IMR-90 (cell line): ENCODE data around the gene SHISA3. TPM values are rescaled to one million over a fixed set of nuclear protein-coding genes. Genes with fewer than 3 reads are reported as not detected.

Source experiments
- ATAC-seq: fragments of 200-7000 bp; cut with Tn5 transposase; 2 replicates; pipeline ENCODE4 v1.9.1; 2020; ENCODE audit warnings: low read depth, mild to moderate bottlenecking, moderate library complexity
- BruUV-seq: library from RNA; stranded (reverse); fragments of 400-500 nt; replicated peaks from 2 replicates; lab custom pipeline; 2021; lab: Mats Ljungman, UMichigan
- CTCF ChIA-PET: fragments of 300-600 bp; formaldehyde crosslinking; extraction: SDS; loops from one replicate; lab custom pipeline; 2021; ENCODE audit warnings: antibody characterized with exemption; lab: Yijun Ruan, JAX
- POLR2A ChIA-PET: fragments of 300-600 bp; sonication (Branson Sonifier 250); formaldehyde crosslinking; loops from one replicate; lab custom pipeline; 2022; ENCODE audit warnings: antibody characterized with exemption; ENCODE audit not compliant: unreplicated experiment; lab: Charles Lee
- DNase-seq: peaks from one replicate; pipeline ENCODE4 v3.0.0; 2013
- H2AFZ ChIP-seq: replicated peaks from 2 replicates; pipeline ENCODE3; 2013; ENCODE audit warnings: low read length, mild to moderate bottlenecking; ENCODE audit not compliant: poor library complexity
- H2AK5ac ChIP-seq: 2 replicates; pipeline ENCODE4 v1.6.1; 2013; ENCODE audit warnings: low read depth, low read length, inconsistent platforms
- H2AK9ac ChIP-seq: replicated peaks from 2 replicates; pipeline ENCODE3; 2013; ENCODE audit warnings: mild to moderate bottlenecking, low read depth, low read length, moderate library complexity; ENCODE audit not compliant: poor library complexity
- H2BK120ac ChIP-seq: 2 replicates; pipeline ENCODE4 v1.6.1; 2013; ENCODE audit warnings: low read depth, low read length, inconsistent platforms
- H2BK15ac ChIP-seq: 3 replicates; pipeline ENCODE4 v1.6.1; 2013; ENCODE audit warnings: low read depth, low read length, inconsistent platforms
- H2BK20ac ChIP-seq: 2 replicates; pipeline ENCODE4 v1.6.1; 2013; ENCODE audit warnings: low read depth, mild to moderate bottlenecking, inconsistent platforms, low read length, moderate library complexity
- H2BK5ac ChIP-seq: 2 replicates; pipeline ENCODE4 v1.6.1; 2013; ENCODE audit warnings: mild to moderate bottlenecking, low read depth, low read length, inconsistent platforms; ENCODE audit not compliant: poor library complexity, severe bottlenecking
- H3K14ac ChIP-seq: replicated peaks from 2 replicates; pipeline ENCODE4 v1.6.1; 2013; ENCODE audit warnings: low read depth, low read length, inconsistent platforms
- H3K18ac ChIP-seq: 2 replicates; pipeline ENCODE4 v1.6.1; 2013; ENCODE audit warnings: low read depth, low read length, control low read depth
- H3K23ac ChIP-seq: 2 replicates; pipeline ENCODE4 v1.6.1; 2013; ENCODE audit warnings: low read depth, low read length, inconsistent platforms
- H3K27ac ChIP-seq: 2 replicates; pipeline ENCODE4 v1.5.1; 2013; ENCODE audit warnings: mild to moderate bottlenecking, control low read depth, low read length; ENCODE audit not compliant: insufficient read depth
- H3K27me3 ChIP-seq: 2 replicates; pipeline ENCODE4 v1.6.1; 2013; ENCODE audit warnings: low read length; ENCODE audit not compliant: control insufficient read depth, insufficient read depth
- H3K36me3 ChIP-seq: 2 replicates; pipeline ENCODE4 v1.6.1; 2013; ENCODE audit warnings: low read length, mixed read lengths; ENCODE audit not compliant: control insufficient read depth, insufficient read depth
- H3K4ac ChIP-seq: 2 replicates; pipeline ENCODE4 v1.6.1; 2013; ENCODE audit warnings: low read depth, low read length, inconsistent platforms
- H3K4me1 ChIP-seq: 2 replicates; pipeline ENCODE4 v1.6.1; 2013; ENCODE audit warnings: low read length, mixed read lengths; ENCODE audit not compliant: control insufficient read depth, insufficient read depth
- H3K4me2 ChIP-seq: 2 replicates; pipeline ENCODE4 v1.6.1; 2013; ENCODE audit warnings: low read depth, mild to moderate bottlenecking, control low read depth, low read length, moderate library complexity
- H3K4me3 ChIP-seq: 2 replicates; pipeline ENCODE4 v1.5.1; 2013; ENCODE audit warnings: low read depth, mild to moderate bottlenecking, control low read depth, low read length, moderate library complexity; ENCODE audit not compliant: insufficient read depth
- H3K56ac ChIP-seq: 2 replicates; pipeline ENCODE4 v1.6.1; 2013; ENCODE audit warnings: low read length, inconsistent platforms; ENCODE audit not compliant: insufficient read depth; ENCODE audit errors: extremely low read depth
- H3K79me1 ChIP-seq, 2 experiments: 2 replicates each; pipeline ENCODE4 v1.6.1; 2013; ENCODE audit warnings: low read length in 2 of 2, inconsistent platforms in 1 of 2, low read depth in 1 of 2
- H3K9ac ChIP-seq: 2 replicates; pipeline ENCODE4 v1.6.1; 2013; ENCODE audit warnings: low read depth, low read length, control low read depth
- H3K9me1 ChIP-seq: 2 replicates; pipeline ENCODE4 v1.6.1; 2013; ENCODE audit warnings: low read length, inconsistent platforms; ENCODE audit not compliant: insufficient read depth
- H3K9me3 ChIP-seq: 2 replicates; pipeline ENCODE4 v1.6.1; 2013; ENCODE audit warnings: low read length; ENCODE audit not compliant: control insufficient read depth, insufficient read depth
- H4K20me1 ChIP-seq: 2 replicates; pipeline ENCODE4 v1.6.1; 2013; ENCODE audit warnings: low read length, inconsistent platforms; ENCODE audit not compliant: insufficient read depth
- H4K5ac ChIP-seq: 2 replicates; pipeline ENCODE4 v1.6.1; 2013; ENCODE audit warnings: mild to moderate bottlenecking, low read depth, low read length, control low read depth
- H4K8ac ChIP-seq, 2 experiments: 2 replicates each; pipeline ENCODE4 v1.6.1; 2013; ENCODE audit warnings: low read depth in 2 of 2, low read length in 2 of 2, control low read depth in 1 of 2, inconsistent platforms in 1 of 2
- H4K91ac ChIP-seq: 2 replicates; pipeline ENCODE4 v1.6.1; 2013; ENCODE audit warnings: low read depth, low read length, inconsistent platforms; ENCODE audit not compliant: insufficient read depth
- CEBPB ChIP-seq: IDR thresholded peaks from 2 replicates; pipeline ENCODE4 v1.6.1; 2012; ENCODE audit warnings: low read depth, low read length, improper control_type of control experiment
- FOS ChIP-seq: fragments of 150-350 bp; IDR thresholded peaks from 2 replicates; pipeline ENCODE4 v1.6.1; 2016; ENCODE audit warnings: low read depth, low read length
- SMC3 ChIP-seq: fragments of 150-350 bp; IDR thresholded peaks from 2 replicates; pipeline ENCODE4 v1.6.1; 2016; ENCODE audit warnings: low read depth, mild to moderate bottlenecking, antibody characterized with exemption, low read length, moderate library complexity
- WGBS, 2 experiments: methylation state at CpG; one replicate each; pipeline versions ENCODE4 v1.1.5 to v1.1.7; 2013; ENCODE audit warnings: missing lambda C conversion rate in 2 of 2; ENCODE audit not compliant: insufficient read length in 1 of 2; ENCODE audit errors: extremely low coverage in 2 of 2; 5-methylcytosine and 5-hydroxymethylcytosine counted together
- dilution Hi-C: fragments of 300-500 bp; cut with HindIII; formaldehyde crosslinking; loops from one replicate; pipeline ENCODE4 v1.14.3; 2018; ENCODE audit warnings: low sequenced_read_pairs; ENCODE audit not compliant: unreplicated experiment
- in situ Hi-C: fragments of 300-500 bp; cut with MboI; formaldehyde crosslinking; loops from 3 replicates; pipeline ENCODE4 v1.14.3; 2019; ENCODE audit warnings: low sequenced_read_pairs, inconsistent platforms, mixed read lengths
- intact Hi-C: fragments of 100-400 bp; cut with micrococcal nuclease; formaldehyde crosslinking; loops from 2 replicates; pipeline ENCODE4 v1.10.0; 2022
- polyA plus RNA-seq, 3 experiments: library from polyadenylated mRNA; depleted of rRNA; stranded (reverse); fragments of >200 nt; gene quantifications; 2 replicates each; pipeline ENCODE4 v1.2.3, GENCODE V29; 2012; ENCODE audit warnings: low replicate concordance in 1 of 3
- total RNA-seq: library from RNA; depleted of rRNA; stranded (reverse); fragments of >200 nt; gene quantifications from 2 replicates; pipeline ENCODE4 v1.2.3, GENCODE V29; 2012

SHISA3 gene
- total and polyA plus RNA-seq, 2 of the 4 experiments (the other 2 are of a cell fraction): 0.18 to 0.77 TPM

DNA sequence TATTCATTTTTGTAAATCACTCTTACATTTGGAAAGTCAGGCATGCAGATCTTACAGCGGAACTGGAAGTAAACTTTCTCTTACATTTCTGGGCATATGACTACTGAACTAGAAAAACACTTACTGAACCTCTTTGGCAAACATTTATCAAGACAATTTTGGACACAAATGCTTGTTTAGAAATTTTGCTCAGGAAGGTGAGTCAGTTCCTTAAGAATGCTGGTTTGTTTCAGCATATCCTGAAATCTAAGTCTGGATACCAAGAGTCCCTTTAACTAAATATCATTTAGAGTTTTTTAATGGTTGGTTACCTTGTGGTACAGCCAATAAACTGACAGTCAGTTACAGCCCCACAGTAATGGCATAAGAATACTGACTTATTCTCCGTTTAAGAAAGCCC is 15.0 kb downstream of the SHISA3 start:
- Histone ChIP-seq H4K20me1 (no peaks in the 10 kb centered on the region), H3K4me1 (peaks cover 8% of the 10 kb centered on the region), H3K36me3 (no peaks in the 10 kb centered on the region), H3K4ac (peak overlapping the region; percentile 97; the same call in 1 of the 2 replicates), H3K4me3 (no peak overlapping the region), H3K9me3 (no peaks in the 10 kb centered on the region), H3K56ac (0 out of 2 replicates have a peak overlapping the region, but pooled peaks have one; percentile 87), H2AK5ac (no peak overlapping the region), H4K5ac (no peak overlapping the region), H2AFZ (no peak overlapping the region), H3K79me1 (no peaks in the 10 kb centered on the region), H3K27me3 (no peaks in the 10 kb centered on the region), H3K23ac (peak overlapping the region; percentile 75; the same call in 1 of the 2 replicates), H2BK15ac (peak overlapping the region; percentile 90; the same call in 1 of the 3 replicates), H3K9me1 (peaks cover 3% of the 10 kb centered on the region), H3K14ac (no peak overlapping the region), H3K27ac (peak overlapping the region; percentile 27; the same call in 1 of the 2 replicates), H3K9ac (no peak overlapping the region), H2BK5ac (peak overlapping the region; percentile 88), H2AK9ac (no peak overlapping the region), H4K91ac (peak overlapping the region; percentile 95; the same call in 1 of the 2 replicates), H2BK120ac (peak overlapping the region; percentile 98), H4K8ac (peak overlapping the region; percentile 79 to 95; a peak in 3 of 4 replicates), H2BK20ac (peak overlapping the region; percentile 98), H3K4me2 (peak overlapping the region; percentile 42; the same call in 1 of the 2 replicates), H3K18ac (peak overlapping the region; percentile 48; the same call in 1 of the 2 replicates)
- in situ Hi-C loops: no loop called here
- ChIA-PET POLR2A (no interaction called here), CTCF (interaction anchor here (0.6 kb wide), 1 partner anchor 12 kb away, joined by 3 read pairs; no protein-coding TSS in a partner anchor)
- intact Hi-C loops: loop anchor here (10.0 kb wide), 1 partner anchor 73 kb away; no protein-coding TSS in a partner anchor
- WGBS, 2 experiments: no CpG with 5 or more reads among the region's 2 CpGs
- ATAC-seq (peak; percentile 83), DNase-seq (peak; percentile 90)
- BruUV-seq: no TSS peak
- dilution Hi-C loops: no loop called here
- TF ChIP-seq SMC3 (no peak), FOS (peak; percentile 33; the same call in 1 of the 2 replicates), CEBPB (peak; percentile 14; the same call in 1 of the 2 replicates)
